ENCODE measurements around the gene SCP2D1.
"Not testable (repeated sequence)": the region's sequence is repeated elsewhere in the genome, so short reads cannot be mapped to it uniquely, and the experiment has no call there.

SCP2D1 gene

GRCh38 chr20:18813483-18813882 is at the start of gene SCP2D1:
SCP2D1 (plus strand) TSS chr20:18813783; CDS start chr20:18813816, 33 bp downstream.
- DNase-seq (ENCODE audit: low spot score): no peak

DNA sequence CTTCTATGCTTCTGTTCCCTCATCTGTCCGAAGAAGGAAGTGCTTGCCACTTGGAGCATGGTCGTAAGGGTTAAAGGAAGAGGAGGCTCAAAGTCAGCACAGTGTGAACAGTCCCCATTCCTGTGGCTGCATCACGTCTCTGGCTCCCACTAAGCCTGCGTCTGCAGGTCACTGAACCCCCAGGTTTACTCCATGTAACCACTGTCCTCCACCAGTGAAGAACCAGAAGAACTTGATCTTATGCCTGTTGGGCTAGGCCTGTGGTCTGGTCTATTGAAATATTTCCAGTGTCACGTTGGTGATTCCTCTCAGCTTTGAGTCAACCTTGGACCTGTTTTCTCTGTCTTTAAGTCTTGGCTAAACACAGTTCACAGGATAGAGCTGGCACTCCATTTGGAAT is 45.9 kb upstream of the SCP2D1 start:
- no peak for DNase-seq (ENCODE audit: low spot score)

- DNase-seq (ENCODE audit: low spot score): no peak
These were observed 40.0 kb upstream of the SCP2D1 start for GRCh38 chr20:18773566-18773965.

GRCh38 chr20:18774207-18774606 is 39.4 kb upstream of the SCP2D1 start:
- no peak for DNase-seq (ENCODE audit: low spot score)

- DNase-seq (ENCODE audit: low spot score): no peak
These were observed 38.0 kb upstream of the SCP2D1 start for GRCh38 chr20:18775633-18776032.

GRCh38 chr20:18778690-18779392 is 34.7 kb upstream of the SCP2D1 start:
- no peak for DNase-seq (ENCODE audit: low spot score)

GRCh38 chr20:18780385-18781130 is 33.0 kb upstream of the SCP2D1 start:
- no peak for DNase-seq (ENCODE audit: low spot score)

- DNase-seq (ENCODE audit: low spot score): no peak
These were observed 32.1 kb upstream of the SCP2D1 start for GRCh38 chr20:18781509-18781908.

- no peak for DNase-seq (ENCODE audit: low spot score)
These were observed 30.1 kb upstream of the SCP2D1 start for GRCh38 chr20:18783385-18783959.

- not testable (repeated sequence) for DNase-seq (ENCODE audit: low spot score)
These were observed 26.5 kb upstream of the SCP2D1 start for GRCh38 chr20:18787046-18787445.

DNA sequence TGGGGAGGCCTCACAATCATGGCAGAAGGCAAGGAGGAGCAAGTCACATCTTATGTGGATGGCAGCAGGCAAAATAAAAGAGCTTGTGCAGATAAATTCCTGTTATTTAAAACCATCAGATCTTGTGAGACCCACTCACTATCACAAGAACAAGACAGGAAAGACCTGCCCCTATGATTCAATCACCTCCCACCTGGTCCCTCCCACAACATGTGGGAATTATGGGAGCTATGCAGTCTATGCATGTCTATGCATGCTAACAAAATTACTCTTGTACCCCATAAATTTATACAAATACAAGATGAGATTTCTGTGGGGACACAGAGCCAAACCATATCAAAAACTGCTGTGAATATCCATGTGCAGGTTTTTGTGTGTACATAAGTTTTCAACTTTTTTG is 25.6 kb upstream of the SCP2D1 start:
- DNase-seq (ENCODE audit: low spot score): no peak

- no peak for DNase-seq (ENCODE audit: low spot score)
These were observed 22.8 kb upstream of the SCP2D1 start for GRCh38 chr20:18790787-18791186.

DNA sequence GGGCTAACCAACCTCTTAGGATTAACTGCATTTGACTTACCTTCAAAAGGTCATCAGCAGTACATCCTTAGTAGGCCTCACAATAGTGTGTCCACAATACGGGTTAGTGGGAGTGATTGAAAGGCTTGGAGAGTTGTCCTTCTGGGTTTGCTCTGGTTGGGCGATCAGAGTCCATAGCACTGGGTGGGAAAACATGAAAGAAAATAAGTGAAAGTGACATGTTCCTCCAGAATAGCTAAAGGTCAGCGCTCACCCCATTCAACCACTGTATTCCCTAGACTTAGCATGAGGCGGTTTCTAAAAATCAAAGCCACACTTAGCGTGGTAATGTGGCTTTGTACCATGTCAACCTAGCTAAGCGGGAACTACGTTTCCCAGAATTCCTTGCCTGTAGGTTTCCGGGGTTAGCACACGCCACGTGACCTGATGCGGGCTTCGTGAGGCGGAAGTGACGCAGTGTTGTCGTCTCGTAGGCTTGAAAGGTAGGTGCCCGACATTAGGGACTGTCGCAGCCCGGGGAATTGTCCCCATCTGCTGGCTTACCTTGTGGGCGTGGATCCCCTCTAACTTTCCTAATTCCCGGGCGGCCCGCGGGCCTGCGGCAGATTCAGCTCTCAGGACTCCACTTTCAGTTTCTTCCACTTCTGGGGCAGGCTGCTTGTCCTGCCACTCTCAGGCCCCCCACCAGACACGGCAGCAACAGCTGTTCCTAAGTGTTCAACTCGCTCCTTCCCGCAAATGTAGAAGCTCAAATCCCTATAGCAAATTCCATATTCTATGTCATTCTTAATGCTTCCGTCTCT is 19.8 kb upstream of the SCP2D1 start:
- peak; percentile 93 for DNase-seq (ENCODE audit: low spot score)

DNA sequence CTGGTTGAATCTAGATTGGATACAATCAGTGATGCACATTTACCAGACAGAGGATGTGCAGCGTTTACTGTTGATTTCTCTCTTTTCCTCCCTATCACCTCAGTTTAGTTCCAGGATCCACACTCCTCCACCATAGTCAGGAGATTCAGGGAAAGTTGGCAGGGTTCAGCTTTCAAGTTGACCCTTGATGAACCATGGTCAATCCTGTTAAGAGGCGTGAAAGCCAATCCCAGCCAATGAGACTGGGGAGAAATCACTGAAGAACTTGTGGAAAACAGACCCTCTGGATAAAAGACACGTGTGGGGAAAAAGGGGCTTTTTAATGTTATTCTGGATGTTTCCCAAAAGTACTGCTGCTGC is 19.2 kb upstream of the SCP2D1 start:
- DNase-seq (ENCODE audit: low spot score): no peak

GRCh38 chr20:18795366-18795765 is 18.2 kb upstream of the SCP2D1 start:
- DNase-seq (ENCODE audit: low spot score): no peak

GRCh38 chr20:18796282-18796833 is 17.2 kb upstream of the SCP2D1 start:
- DNase-seq (ENCODE audit: low spot score): no peak

GRCh38 chr20:18801516-18801915 is 12.1 kb upstream of the SCP2D1 start:
- DNase-seq (ENCODE audit: low spot score): no peak

- no peak for DNase-seq (ENCODE audit: low spot score)
These were observed 11.5 kb upstream of the SCP2D1 start for GRCh38 chr20:18802012-18802634.

DNA sequence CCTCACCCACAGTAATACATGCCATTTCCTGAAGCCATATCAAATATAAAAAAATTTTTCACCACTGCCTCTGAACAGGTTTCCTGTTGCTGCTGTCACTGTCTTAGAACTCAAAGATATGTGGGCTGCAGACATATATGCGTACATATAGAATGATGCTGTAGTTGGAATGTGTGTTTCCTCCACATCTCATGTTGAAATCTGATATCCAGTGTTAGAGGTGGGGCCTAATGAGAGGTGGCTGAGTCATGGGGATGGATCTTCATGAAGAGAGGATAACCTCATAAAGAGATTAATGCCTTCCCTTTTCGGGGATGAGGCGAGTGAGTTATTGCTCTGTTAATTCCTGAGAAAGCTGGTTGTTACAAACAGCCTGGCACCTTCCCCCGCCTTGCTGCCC is 7.7 kb upstream of the SCP2D1 start:
- DNase-seq (ENCODE audit: low spot score): no peak

GRCh38 chr20:18808712-18809111 is 4.9 kb upstream of the SCP2D1 start:
- no peak for DNase-seq (ENCODE audit: low spot score)

GRCh38 chr20:18811186-18811585 is 2.4 kb upstream of the SCP2D1 start:
- no peak for DNase-seq (ENCODE audit: low spot score)

- DNase-seq (ENCODE audit: low spot score): no peak
These were observed 1.7 kb upstream of the SCP2D1 start for GRCh38 chr20:18811904-18812303.
